ENCODE data around the gene IGLL5.

Gene IGLL5

GRCh38 chr22:22927888-22928665 lies 40.5 kb downstream of the IGLL5 start:
- TF ChIP-seq CTCF (IDR thresholded peaks at IDR 0.05; ENCODE audit: low read depth, low read length, missing control alignments): no peak
- no peak overlapping the region for H3K4me3 ChIP-seq (replicated peaks; ENCODE audit: low read depth, low read length)
- no peak for DNase-seq (ENCODE audit: extremely low read depth, low read depth)

DNA sequence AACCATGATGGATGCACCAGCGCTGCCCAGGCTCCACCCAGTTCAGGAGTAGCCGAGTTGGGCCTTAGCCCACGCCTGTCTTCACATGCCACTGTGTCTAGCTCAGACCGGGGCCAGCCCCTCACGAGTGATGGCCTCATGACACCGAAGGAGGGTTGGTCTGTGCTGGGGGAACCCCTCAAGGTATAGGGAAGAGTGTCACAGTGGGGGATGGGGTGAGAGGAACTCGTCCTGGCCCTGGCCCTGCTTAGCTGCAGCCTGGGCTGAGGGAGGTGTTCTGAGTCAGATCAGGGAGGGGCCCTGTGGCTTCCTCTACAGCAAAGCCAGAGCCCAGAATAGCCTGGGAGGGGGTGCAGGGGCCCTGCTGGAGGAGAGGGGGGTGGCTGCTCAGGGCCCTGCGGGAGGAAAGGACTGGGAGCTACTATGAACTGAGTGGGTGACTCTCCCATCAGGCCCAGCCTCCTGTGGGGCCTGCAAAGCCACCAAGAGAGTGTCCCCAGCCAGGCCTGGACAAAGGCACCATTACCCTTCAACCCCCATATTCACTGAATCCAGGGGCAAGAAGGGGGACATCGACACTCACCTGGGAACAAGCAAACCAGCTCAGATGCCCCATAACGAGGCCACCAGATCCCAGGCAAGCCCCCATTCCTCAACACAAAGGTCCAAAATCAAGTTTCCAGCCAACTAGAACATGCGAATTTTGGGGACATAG lies 41.2 kb downstream of the IGLL5 start:
- no peak for DNase-seq (ENCODE audit: extremely low read depth, low read depth)
- no peak for TF ChIP-seq CTCF (IDR thresholded peaks at IDR 0.05; ENCODE audit: low read depth, low read length, missing control alignments)
- no peak overlapping the region for H3K4me3 ChIP-seq (replicated peaks; ENCODE audit: low read depth, low read length)

- no peak overlapping the region for H3K4me3 ChIP-seq (replicated peaks; ENCODE audit: low read depth, low read length)
- DNase-seq (ENCODE audit: extremely low read depth, low read depth): no peak
- TF ChIP-seq CTCF (IDR thresholded peaks at IDR 0.05; ENCODE audit: low read depth, low read length, missing control alignments): no peak
Measured at GRCh38 chr22:22929381-22930221, 42.0 kb downstream of the IGLL5 start.

DNA sequence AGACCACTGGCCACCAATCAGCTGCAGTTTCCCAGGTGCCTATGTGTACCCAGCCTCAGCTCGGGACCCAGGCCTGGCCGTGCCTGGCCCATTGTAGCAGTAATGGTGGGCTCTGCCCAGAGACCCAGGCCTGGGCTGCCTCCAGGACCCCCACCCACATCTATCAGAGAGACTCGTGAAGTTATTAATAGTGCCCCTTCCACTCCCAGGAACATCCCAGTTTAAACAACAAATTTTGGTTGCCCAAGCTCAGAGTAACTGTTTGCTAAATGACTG lies 42.5 kb downstream of the IGLL5 start:
- no peak for DNase-seq (ENCODE audit: extremely low read depth, low read depth)
- no peak overlapping the region for H3K4me3 ChIP-seq (replicated peaks; ENCODE audit: low read depth, low read length)
- no peak for TF ChIP-seq CTCF (IDR thresholded peaks at IDR 0.05; ENCODE audit: low read depth, low read length, missing control alignments)

DNA sequence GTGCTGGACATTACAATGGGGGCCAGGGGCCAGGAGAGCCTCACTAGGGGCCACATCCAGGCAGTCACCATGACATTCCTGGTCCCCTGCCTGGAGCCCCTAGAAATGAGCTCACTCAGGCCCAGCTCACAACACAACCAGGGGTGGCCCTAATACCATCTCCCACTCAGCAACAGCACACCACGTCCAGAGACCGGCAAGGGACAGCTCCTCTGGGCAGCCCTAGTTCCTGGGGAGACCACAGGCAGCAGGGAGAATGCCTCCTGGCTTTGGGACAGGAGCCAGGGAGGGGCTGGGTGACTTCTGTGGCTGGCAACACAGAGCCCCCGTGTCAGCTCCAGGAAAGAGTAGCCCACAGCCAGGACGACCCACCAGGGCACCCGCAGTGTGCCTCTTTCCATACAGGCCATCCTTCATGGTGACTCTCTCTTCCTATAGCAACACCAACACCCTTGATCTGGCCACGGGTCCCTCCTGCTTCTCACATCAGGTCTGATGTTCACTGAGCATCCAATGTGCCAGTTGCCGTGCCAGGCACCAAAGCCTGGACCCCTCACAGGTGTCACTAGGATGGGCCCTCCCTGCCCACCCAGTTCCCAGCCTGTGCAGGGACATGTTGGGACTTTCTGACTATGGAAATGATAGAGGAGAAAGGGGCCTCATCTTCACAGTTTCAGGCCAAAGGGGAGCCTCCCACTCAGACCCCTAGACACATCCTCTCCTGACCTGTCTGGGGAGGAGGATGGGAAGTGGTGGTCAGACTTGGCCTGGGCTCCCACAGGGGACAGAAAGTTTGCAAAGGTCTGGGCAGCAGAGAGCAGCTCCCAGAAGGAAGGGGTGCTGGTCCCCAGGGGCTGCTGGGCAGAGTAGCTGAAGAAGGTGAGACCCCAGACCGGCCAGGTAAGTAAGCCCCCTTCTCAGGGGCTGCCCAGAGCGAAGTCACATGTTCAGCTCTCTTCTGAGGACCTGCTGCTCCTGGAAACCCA lies 43.2 kb downstream of the IGLL5 start:
- H3K4me3 ChIP-seq (replicated peaks; ENCODE audit: low read depth, low read length): no peak overlapping the region
- no peak for TF ChIP-seq CTCF (IDR thresholded peaks at IDR 0.05; ENCODE audit: low read depth, low read length, missing control alignments)
- no peak for DNase-seq (ENCODE audit: extremely low read depth, low read depth)

Measured in HFF-Myc (cell line).